SW480 (cell line): ENCODE results near the gene ADK.
"Not testable (repeated sequence)": the region's sequence is repeated elsewhere in the genome, so short reads cannot be mapped to it uniquely, and the experiment has no call there.

Experiments used
- DNase-seq: peaks from one replicate; pipeline ENCODE4 v3.0.0-alpha.2; 2016; ENCODE audit warnings: low spot score

ADK gene

GRCh38 chr10:74556072-74556705 lies 405.2 kb downstream of the ADK start:
- no peak for DNase-seq

DNA sequence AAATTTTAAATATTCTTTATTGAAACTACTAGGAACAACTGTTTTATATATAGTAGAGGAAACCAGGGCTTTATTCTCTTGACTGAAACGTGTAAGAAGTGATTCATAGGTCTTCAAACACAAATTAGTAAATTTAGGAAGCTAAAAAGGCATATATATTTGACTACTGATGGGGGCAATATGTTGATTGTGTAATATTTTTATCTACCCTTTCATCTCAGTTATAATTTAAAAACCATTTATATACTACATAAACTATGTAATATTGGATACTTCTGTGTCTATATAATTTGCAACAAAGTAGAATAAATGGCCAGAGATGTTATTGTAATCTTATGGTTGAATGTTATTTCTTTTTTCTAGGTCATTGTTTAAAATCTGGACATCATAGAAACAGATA lies 406.1 kb downstream of the ADK start:
- DNase-seq: no peak

DNA sequence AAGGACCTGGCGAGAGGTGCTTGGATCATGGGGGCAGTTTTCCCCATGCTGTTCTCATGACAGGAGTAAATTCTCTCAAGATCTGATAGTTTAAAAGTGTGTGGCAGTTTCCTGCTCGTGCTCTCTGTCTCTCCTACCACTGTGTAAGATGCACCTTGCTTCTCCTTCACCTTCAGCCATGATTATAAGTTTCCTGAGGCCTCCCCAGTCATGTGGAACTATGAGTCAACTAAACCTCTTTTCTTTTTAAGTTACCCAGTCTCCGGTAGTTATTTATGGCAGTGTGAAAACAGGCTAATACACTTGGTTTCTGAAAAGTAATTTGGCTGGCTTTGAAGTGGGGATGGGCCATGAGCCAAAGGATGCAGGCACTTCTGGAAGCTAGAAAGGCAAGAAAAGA lies 407.4 kb downstream of the ADK start:
- no peak for DNase-seq

DNA sequence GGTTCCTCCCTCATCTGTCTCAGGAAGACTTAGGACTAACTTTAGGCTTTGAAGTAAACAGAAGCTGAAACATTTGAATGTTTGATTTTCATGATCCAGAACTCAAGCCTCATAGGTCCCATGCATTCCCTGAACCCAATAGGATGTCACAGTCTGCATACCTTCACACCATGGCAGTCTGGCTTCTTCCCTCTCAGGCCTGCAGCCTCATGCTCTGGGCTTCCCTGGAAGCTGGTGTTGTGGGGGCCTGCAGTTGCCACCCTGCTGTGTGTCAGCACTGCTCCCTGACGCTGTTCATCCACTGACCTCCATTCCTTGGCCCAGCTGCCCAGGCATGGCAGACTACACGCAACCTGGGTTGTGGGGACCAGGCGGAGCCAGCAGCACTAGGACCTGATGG lies 407.9 kb downstream of the ADK start:
- DNase-seq: no peak

GRCh38 chr10:74568896-74569295 lies 417.9 kb downstream of the ADK start:
- not testable (repeated sequence) for DNase-seq

DNA sequence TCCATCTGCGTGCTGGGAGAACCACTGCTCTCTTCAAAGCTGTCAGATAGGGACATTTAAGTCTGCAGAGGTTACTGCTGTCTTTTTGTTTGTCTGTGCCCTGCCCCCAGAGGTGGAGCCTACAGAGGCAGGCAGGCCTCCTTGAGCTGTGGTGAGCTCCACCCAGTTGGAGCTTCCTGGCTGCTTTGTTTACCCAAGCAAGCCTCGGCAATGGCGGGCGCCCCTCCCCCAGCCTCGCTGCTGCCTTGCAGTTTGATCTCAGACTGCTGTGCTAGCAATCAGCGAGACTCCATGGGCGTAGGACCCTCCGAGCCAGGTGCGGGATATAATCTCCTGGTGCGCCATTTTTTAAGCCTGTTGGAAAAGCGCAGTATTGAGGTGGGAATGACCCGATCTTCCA lies 422.5 kb downstream of the ADK start:
- not testable (repeated sequence) for DNase-seq

GRCh38 chr10:74575191-74575720 lies 424.2 kb downstream of the ADK start:
- DNase-seq: no peak

GRCh38 chr10:74575912-74576311 lies 424.9 kb downstream of the ADK start:
- DNase-seq: no peak

DNA sequence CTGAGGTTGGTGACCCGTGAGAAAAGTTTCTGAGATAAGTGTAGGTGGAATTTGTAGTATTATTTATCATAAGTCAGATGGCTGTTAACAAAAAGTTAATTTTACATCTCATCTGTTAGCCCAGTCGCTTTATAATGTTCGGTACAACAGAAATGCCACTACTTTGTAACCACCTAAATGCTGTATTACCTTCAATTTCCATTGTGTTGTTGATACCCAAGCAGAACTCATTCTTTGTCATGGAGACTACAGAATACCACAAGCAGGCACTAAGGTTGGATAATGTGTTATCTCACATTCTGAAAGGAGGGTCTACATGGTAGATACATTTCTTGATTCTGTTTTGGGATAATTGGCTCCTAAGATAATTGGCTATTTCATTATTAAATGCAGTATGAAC lies 425.6 kb downstream of the ADK start:
- no peak for DNase-seq

GRCh38 chr10:74580438-74580837 lies 429.4 kb downstream of the ADK start:
- not testable (repeated sequence) for DNase-seq

DNA sequence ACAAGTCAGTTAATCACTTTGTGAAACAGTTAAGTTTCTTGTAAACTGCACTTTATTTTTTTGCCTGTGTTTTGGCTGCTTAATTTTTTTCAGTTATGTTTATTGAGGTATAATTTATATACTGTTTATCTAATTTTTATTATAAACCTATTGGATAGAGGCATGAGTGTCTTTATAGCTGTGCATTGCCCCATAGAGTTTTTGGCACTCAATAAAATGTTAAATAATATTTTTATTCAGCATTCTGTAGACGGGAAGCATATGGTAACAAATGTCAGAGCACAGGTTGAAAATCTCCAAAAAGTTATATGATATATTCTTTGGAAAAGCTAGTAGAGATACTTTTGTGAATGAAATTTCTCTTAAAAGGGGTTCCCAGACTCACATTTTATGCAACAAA lies 431.5 kb downstream of the ADK start:
- no peak for DNase-seq

DNA sequence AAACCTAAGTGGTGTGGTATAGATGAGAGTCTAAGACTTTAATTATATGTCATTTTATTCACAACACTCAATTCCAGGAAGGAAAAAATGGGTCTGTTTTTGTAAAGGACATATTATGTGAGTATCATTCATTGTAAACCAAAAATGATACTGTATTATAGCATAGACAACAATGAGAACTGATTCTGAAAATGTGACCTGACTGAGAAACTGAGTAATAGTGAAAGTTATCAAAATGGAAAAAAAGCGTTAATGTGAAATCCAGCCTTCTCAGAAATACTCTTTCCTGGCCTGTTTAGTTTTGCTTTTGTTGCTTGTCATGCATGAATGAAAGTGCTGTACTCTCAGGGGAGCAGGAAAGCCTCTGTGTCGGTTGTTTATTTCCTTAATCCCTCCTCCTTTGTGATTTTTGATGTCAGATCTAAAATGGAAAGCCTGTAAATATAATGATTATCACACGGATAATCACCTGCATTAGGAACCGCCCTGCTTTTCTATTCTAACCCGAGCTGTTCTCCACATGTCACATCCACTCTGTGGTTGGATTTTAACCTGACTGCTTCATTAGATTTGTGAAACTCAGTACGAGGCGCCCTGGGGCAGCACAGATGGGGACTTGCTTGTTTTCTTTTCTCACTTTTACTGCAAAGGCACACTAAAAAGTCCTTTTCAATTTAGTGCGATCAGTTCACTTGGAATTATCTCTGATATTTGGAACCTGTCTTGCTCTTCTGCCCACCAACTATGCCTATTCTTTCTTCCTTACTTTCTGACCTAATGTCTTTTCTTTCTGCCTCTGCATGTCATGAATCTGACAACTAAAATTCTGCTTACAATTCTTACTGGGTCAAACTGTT lies 434.4 kb downstream of the ADK start:
- DNase-seq: no peak

DNA sequence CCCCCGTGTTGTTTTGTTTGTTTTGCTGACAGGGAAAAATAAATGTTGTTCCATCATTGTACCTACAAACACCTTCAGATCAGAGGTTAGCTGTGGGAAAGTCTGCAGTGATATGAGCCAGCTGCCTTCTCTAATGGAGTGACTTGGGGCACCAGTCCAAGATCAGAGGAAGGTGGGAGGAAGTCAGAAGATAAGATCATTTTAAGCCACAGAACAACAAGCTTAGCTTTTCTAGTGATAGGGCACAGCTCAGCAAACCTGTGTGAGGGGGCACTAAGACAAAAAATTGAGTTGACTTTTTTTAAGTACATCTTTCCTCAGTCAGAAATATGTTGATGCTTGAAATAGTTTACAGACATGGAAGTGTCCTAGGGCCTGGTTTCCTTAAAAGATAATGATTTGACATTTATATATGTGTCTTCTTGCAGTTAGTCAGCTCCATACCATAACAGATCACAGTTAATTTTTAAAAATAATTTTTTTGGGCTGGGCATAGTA lies 435.1 kb downstream of the ADK start:
- no peak for DNase-seq

DNA sequence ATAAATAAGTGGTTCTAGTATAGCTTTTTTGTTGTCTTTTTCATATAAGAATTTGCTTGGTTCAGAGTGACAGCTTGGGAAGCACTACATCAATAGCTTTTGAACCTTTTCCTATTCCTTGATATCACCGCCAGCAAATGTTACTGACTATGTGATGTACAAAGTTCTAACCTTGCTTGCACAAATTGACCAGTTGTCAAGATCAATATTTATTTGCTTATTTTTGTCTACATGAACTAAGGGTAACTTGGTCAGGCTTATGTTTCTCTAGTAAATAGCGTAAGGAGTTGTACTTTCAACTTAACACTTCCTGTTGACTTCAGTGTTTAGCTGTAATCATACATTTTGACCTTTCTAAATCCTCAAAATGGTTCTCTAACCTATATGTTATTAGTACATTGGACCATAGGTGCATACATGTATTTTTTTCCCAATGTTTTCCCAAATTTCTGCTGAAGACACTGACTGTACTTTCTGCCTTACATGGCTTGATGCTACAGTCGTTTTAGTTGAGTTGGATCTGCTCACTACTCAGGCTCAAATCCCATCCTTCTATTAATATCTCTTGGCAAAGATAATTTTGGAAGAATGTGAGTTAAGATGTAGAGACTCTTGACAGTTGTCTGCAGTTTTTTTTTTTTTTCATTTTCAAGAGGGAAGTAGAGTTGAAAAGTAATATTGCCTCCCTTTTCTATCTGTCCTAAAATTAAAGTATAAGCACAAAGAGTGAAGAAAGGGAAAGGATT lies 436.3 kb downstream of the ADK start:
- DNase-seq: no peak

DNA sequence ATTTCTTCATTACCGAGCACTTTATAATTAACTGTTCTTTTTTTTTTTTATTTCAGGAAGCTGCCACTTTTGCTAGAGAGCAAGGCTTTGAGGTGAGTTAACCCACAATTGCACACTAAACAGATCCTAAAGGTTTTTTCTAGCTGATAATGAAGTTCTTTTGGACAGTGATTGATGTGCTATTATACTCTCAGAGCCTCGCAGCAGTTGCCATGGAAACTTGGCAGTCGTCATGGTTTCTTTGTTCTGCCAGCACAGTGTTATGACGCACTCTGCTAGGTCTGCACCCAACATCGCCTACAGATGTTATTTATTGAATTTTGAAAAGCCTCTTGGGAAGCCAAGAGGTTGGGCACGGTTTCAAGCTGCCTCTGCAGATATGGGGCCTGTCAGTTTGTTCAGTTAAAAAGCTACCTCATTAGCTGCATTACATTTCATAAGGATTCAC lies 438.2 kb downstream of the ADK start:
- no peak for DNase-seq

- no peak for DNase-seq
Measured at GRCh38 chr10:74589851-74590250, 438.8 kb downstream of the ADK start.

DNA sequence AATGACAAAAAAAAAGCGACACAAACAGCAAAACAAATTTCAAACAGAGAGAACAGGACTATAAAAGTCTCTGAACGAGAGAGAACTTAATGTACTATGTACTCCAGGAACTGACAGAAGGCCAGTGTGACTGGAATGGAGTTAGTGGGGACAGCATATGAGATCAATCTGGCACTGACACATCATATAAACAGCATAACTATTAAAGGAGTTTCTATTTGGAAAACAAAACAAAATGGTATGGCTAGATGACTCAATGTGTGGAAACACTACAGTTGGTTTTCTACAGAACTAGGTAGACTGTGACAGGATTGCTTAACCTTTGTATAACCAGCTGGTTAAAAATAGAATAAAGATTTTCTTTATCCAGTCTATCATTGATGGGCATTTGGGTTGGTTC lies 442.4 kb downstream of the ADK start:
- DNase-seq: no peak

DNA sequence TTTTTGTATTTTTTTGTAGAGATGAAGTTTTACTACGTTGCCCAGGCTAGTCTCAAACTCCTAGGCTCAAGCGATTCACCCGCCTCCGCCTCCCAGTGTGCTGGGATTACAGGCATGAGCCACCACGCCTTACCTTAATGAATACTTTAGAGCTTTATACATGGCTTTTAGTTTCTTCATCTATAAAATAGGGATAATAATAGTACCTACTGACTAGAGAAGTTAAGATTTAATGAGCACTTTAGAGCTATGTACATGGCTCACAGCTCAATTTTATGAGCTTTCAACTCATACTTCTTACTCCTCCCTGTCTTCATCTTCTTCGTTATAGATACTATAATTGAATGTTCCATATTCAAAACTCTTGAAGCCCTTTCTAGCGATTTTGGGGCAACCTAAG lies 445.7 kb downstream of the ADK start:
- no peak for DNase-seq

DNA sequence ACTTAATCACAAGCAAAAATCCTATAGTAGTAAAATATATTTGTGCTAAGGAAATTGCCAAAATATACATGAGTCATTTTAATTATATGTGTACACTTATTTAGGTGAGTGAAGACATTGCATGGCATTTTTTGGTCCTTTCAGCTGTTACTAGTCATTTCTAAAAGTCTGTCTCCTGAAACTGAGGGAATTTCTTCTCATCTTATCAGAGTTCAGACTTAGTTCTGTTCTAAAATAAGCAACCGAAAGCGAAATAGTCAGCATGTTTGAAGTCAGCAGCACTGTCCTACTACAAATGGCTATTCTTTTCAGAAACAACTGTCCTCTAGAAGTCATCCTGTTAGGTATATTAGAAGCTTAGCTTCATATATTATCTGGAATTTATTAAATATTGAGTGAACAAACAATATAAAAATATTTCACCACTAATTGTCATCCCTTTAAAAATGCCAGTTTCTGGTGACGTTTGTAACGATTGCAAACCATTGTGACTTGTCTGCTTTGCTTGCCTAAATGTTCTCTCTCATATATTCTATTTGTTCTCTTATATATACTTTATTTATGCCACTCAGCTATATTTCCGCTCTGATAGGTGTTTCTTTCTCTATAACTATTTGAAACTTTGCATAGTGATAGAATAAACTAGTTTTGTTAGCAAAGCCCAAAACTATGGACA lies 448.0 kb downstream of the ADK start:
- no peak for DNase-seq

DNA sequence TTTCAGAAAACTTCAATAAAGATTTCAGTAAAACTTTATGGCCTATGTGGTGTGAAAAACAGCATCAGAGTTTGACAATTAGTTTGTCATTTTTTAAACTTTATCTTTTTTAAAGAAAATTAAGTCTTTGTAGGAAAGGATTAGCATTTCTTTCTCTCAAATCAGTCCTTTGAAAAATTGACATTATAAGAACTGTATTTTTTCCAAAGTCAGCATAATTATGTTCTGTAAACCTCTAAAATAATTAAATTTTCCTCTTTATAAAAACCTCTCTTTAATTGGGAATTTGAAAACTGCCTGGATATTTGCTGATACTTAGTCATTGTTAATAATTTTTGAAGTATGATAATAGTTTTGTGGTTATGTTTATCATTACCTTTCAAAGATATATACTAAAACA lies 448.7 kb downstream of the ADK start:
- no peak for DNase-seq

GRCh38 chr10:74600170-74600569 lies 449.1 kb downstream of the ADK start:
- no peak for DNase-seq

DNA sequence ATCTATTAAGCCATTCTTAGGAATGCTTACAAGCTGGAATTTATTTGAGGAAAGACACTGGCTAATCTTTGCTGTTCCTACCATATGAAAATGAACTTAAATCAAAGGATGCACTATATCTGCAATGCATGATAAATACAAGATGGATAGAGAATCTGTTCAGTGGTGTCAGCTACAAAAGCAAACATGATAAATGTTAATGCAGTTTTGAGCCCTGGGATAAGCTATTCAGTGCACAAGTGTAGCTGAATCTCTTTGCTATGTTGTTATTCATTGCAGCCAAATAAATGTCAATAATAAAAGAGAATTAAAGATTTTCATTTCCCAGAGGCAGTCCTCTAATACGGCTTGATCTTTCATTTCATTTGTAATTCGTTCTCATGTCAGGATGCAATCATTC lies 451.6 kb downstream of the ADK start:
- no peak for DNase-seq
